Mucosa of stomach (tissue), 1 donor: ENCODE data around the gene SLC35F1.
"Not testable (repeated sequence)": the region's sequence is repeated elsewhere in the genome, so short reads cannot be mapped to it uniquely, and the experiment has no call there.

Experiments
- H3K27me3 ChIP-seq: one replicate; pipeline ENCODE4 v1.7.0; 2013; ENCODE audit warnings: mild to moderate bottlenecking, low read length; ENCODE audit not compliant: control insufficient read depth, insufficient read depth
- H3K36me3 ChIP-seq: one replicate; pipeline ENCODE4 v1.7.0; 2013; ENCODE audit warnings: low read length; ENCODE audit not compliant: control insufficient read depth, insufficient read depth
- H3K4me1 ChIP-seq: one replicate; pipeline ENCODE4 v1.7.0; 2013; ENCODE audit warnings: mild to moderate bottlenecking, low read length; ENCODE audit not compliant: control insufficient read depth, insufficient read depth
- H3K4me3 ChIP-seq: one replicate; pipeline ENCODE4 v1.7.0; 2013; ENCODE audit warnings: low read length
- H3K9ac ChIP-seq: one replicate; pipeline ENCODE4 v1.7.0; 2013; ENCODE audit warnings: mild to moderate bottlenecking, low read length, moderate library complexity
- H3K9me3 ChIP-seq: one replicate; pipeline ENCODE4 v1.7.0; 2013; ENCODE audit warnings: mild to moderate bottlenecking, low read length, moderate library complexity; ENCODE audit not compliant: control insufficient read depth
- donor health status: Pancreatic carcinoma.

Gene SLC35F1

GRCh38 chr6:118023771-118024170 is 116.7 kb downstream of the SLC35F1 start:
- H3K4me3 ChIP-seq: no peak overlapping the region
- no peaks in the 10 kb centered on the region for H3K36me3 ChIP-seq
- no peak overlapping the region for H3K9ac ChIP-seq
- H3K27me3 ChIP-seq: no peaks in the 10 kb centered on the region
- no peaks in the 10 kb centered on the region for H3K9me3 ChIP-seq
- no peaks in the 10 kb centered on the region for H3K4me1 ChIP-seq

- H3K27me3 ChIP-seq: no peaks in the 10 kb centered on the region
- no peaks in the 10 kb centered on the region for H3K36me3 ChIP-seq
- no peak overlapping the region for H3K9ac ChIP-seq
- H3K9me3 ChIP-seq: no peaks in the 10 kb centered on the region
- H3K4me3 ChIP-seq: no peak overlapping the region
- H3K4me1 ChIP-seq: no peaks in the 10 kb centered on the region
Measured at GRCh38 chr6:118029967-118030366, 122.9 kb downstream of the SLC35F1 start.

GRCh38 chr6:118037479-118037878 is 130.4 kb downstream of the SLC35F1 start:
- H3K27me3 ChIP-seq, H3K4me3 ChIP-seq, H3K4me1 ChIP-seq, H3K9me3 ChIP-seq, H3K9ac ChIP-seq, H3K36me3 ChIP-seq: not testable (repeated sequence)

GRCh38 chr6:118042855-118043254 is 135.8 kb downstream of the SLC35F1 start:
- Histone ChIP-seq H3K9me3 (no peaks in the 10 kb centered on the region), H3K4me3 (no peak overlapping the region), H3K27me3 (no peaks in the 10 kb centered on the region), H3K9ac (no peak overlapping the region), H3K4me1 (no peaks in the 10 kb centered on the region), H3K36me3 (no peaks in the 10 kb centered on the region)

GRCh38 chr6:118044275-118044674 is 137.2 kb downstream of the SLC35F1 start:
- no peaks in the 10 kb centered on the region for H3K36me3 ChIP-seq
- H3K9me3 ChIP-seq: no peaks in the 10 kb centered on the region
- no peaks in the 10 kb centered on the region for H3K27me3 ChIP-seq
- H3K4me3 ChIP-seq: no peak overlapping the region
- no peaks in the 10 kb centered on the region for H3K4me1 ChIP-seq
- H3K9ac ChIP-seq: no peak overlapping the region

- Histone ChIP-seq H3K4me3 (no peak overlapping the region), H3K4me1 (no peaks in the 10 kb centered on the region), H3K9me3 (no peaks in the 10 kb centered on the region), H3K27me3 (no peaks in the 10 kb centered on the region), H3K36me3 (no peaks in the 10 kb centered on the region), H3K9ac (no peak overlapping the region)
Measured at GRCh38 chr6:118054082-118054481, 147.0 kb downstream of the SLC35F1 start.

GRCh38 chr6:118061666-118062065 is 154.6 kb downstream of the SLC35F1 start:
- Histone ChIP-seq H3K27me3 (no peaks in the 10 kb centered on the region), H3K9ac (no peak overlapping the region), H3K36me3 (no peaks in the 10 kb centered on the region), H3K4me3 (no peak overlapping the region), H3K4me1 (no peaks in the 10 kb centered on the region), H3K9me3 (no peaks in the 10 kb centered on the region)

GRCh38 chr6:118080547-118080946 is 173.5 kb downstream of the SLC35F1 start:
- Histone ChIP-seq H3K9ac (no peak overlapping the region), H3K27me3 (no peaks in the 10 kb centered on the region), H3K4me1 (no peaks in the 10 kb centered on the region), H3K36me3 (no peaks in the 10 kb centered on the region), H3K9me3 (no peaks in the 10 kb centered on the region), H3K4me3 (no peak overlapping the region)

GRCh38 chr6:118083711-118084110 is 176.6 kb downstream of the SLC35F1 start:
- H3K9me3 ChIP-seq: no peaks in the 10 kb centered on the region
- no peak overlapping the region for H3K9ac ChIP-seq
- no peaks in the 10 kb centered on the region for H3K36me3 ChIP-seq
- H3K27me3 ChIP-seq: no peaks in the 10 kb centered on the region
- no peaks in the 10 kb centered on the region for H3K4me1 ChIP-seq
- H3K4me3 ChIP-seq: no peak overlapping the region

- no peaks in the 10 kb centered on the region for H3K4me1 ChIP-seq
- H3K36me3 ChIP-seq: no peaks in the 10 kb centered on the region
- H3K9ac ChIP-seq: no peak overlapping the region
- H3K9me3 ChIP-seq: no peaks in the 10 kb centered on the region
- no peak overlapping the region for H3K4me3 ChIP-seq
- no peaks in the 10 kb centered on the region for H3K27me3 ChIP-seq
Measured at GRCh38 chr6:118085665-118086064, 178.6 kb downstream of the SLC35F1 start.

GRCh38 chr6:118086159-118086558 is 179.1 kb downstream of the SLC35F1 start:
- Histone ChIP-seq H3K27me3 (no peaks in the 10 kb centered on the region), H3K4me1 (no peaks in the 10 kb centered on the region), H3K9ac (no peak overlapping the region), H3K36me3 (no peaks in the 10 kb centered on the region), H3K4me3 (no peak overlapping the region), H3K9me3 (no peaks in the 10 kb centered on the region)

- Histone ChIP-seq H3K9ac (no peak overlapping the region), H3K4me1 (no peaks in the 10 kb centered on the region), H3K9me3 (no peaks in the 10 kb centered on the region), H3K4me3 (no peak overlapping the region), H3K27me3 (no peaks in the 10 kb centered on the region), H3K36me3 (no peaks in the 10 kb centered on the region)
Measured at GRCh38 chr6:118092086-118092485, 185.0 kb downstream of the SLC35F1 start.

GRCh38 chr6:118097576-118097975 is 190.5 kb downstream of the SLC35F1 start:
- H3K4me3 ChIP-seq: no peak overlapping the region
- H3K36me3 ChIP-seq: no peaks in the 10 kb centered on the region
- H3K27me3 ChIP-seq: no peaks in the 10 kb centered on the region
- no peak overlapping the region for H3K9ac ChIP-seq
- H3K9me3 ChIP-seq: no peaks in the 10 kb centered on the region
- H3K4me1 ChIP-seq: no peaks in the 10 kb centered on the region
